Mucosa of rectum (tissue), 2 donors: ENCODE measurements around the gene SLC31A1.

Experiments
- H3K27ac ChIP-seq, 2 donors: one replicate each; pipeline ENCODE4 v1.7.0; 2013; ENCODE audit warnings: inconsistent platforms in 2 of 2, low read depth in 2 of 2, low read length in 2 of 2
- H3K27me3 ChIP-seq, 2 donors: one replicate each; pipeline ENCODE4 v1.7.0; 2013; ENCODE audit warnings: low read length in 2 of 2; ENCODE audit not compliant: control insufficient read depth in 2 of 2, insufficient read depth in 2 of 2
- H3K36me3 ChIP-seq, 2 donors: one replicate each; pipeline ENCODE4 v1.7.0; 2013; ENCODE audit warnings: low read length in 2 of 2; ENCODE audit not compliant: control insufficient read depth in 2 of 2, insufficient read depth in 2 of 2
- H3K4me1 ChIP-seq, 2 donors: one replicate each; pipeline ENCODE4 v1.7.0; 2013; ENCODE audit warnings: low read length in 2 of 2, mild to moderate bottlenecking in 1 of 2; ENCODE audit not compliant: control insufficient read depth in 2 of 2, insufficient read depth in 2 of 2
- H3K4me3 ChIP-seq, 2 donors: one replicate each; pipeline ENCODE4 v1.7.0; 2013; ENCODE audit warnings: low read length in 2 of 2
- H3K9ac ChIP-seq, 2 donors: one replicate each; pipeline ENCODE4 v1.7.0; 2013; ENCODE audit warnings: low read length in 2 of 2, low read depth in 1 of 2, mild to moderate bottlenecking in 1 of 2
- H3K9me3 ChIP-seq, 2 donors: one replicate each; pipeline ENCODE4 v1.7.0; 2013; ENCODE audit warnings: low read length in 2 of 2; ENCODE audit not compliant: control insufficient read depth in 2 of 2
- donor health status: healthy.
- donor health status: Normal muscosa, but diverticular disease.

SLC31A1 gene

DNA sequence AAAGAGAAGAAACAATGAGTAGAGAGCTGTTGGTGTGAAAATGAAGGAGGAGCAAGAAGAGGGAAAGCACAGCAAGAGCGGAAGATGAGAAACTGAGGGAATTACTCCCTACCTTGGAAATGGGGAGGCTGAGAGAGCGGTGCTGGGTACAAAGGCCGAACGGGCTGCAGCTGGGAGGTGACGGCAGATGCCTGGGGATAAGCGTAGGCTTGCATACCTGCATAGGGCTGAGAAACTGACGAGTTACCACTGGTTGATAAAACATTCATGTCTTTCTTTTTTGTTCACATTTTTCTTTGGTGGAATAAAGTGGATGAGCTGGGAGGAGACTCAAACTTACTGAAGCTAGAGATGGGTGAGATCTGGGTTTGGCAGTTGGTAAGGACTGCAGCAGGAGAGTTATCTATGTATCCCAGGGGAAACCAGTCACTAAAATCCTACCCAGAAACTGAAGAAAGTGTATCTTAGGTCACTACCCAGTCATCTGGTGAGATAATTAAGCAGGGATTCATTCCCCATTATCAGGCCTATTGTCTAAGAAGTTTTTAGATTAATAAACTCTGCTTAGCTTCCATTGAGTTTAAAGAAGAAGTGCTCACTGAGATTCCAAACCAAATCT, 35.1 kb upstream of the SLC31A1 start:
- H3K27ac ChIP-seq: no peak overlapping the region
- no peaks in the 10 kb centered on the region for H3K27me3 ChIP-seq
- H3K9me3 ChIP-seq: no peaks in the 10 kb centered on the region
- no peak overlapping the region for H3K9ac ChIP-seq
- peaks cover 71 to 84% of the 10 kb centered on the region in 2 donors for H3K36me3 ChIP-seq
- H3K4me3 ChIP-seq: no peak overlapping the region
- H3K4me1 ChIP-seq: no peaks in the 10 kb centered on the region

DNA sequence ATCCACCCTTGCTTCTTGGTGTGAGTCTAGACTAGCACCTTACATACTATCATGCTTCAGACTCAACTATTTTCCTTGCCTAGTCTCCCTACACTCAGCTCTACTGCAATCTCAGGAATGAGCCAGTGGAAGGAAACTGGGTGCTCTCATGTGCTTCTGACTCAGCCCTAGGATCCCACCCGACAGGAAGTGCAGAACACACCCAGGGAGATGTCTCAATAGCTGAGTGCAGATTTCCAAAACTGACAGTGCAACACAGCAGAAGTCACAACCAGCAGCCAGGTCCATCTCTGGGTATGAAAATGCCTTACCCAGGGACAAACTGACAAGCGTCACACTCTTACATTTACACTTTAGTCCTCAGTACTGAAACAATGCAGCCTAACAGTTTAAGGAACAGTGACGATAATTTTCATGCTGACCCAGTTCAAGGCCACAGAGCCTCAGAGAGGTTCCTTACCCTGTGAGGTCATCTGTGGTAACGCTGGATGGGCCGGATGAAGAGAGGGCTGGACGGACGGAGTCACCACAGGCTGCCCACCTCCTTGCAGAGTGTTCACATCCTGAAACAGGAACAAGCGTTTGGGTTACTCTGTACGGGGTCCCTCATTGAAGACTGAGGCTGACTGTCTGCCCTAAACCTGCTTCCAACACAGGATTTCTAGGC, 33.3 kb upstream of the SLC31A1 start:
- peak overlapping the region in 1 of 2 donors; percentile 28 for H3K27ac ChIP-seq
- H3K27me3 ChIP-seq: no peaks in the 10 kb centered on the region
- no peaks in the 10 kb centered on the region for H3K9me3 ChIP-seq
- H3K4me1 ChIP-seq: no peaks in the 10 kb centered on the region
- no peak overlapping the region for H3K9ac ChIP-seq
- peaks cover 57 to 78% of the 10 kb centered on the region in 2 donors for H3K36me3 ChIP-seq
- no peak overlapping the region for H3K4me3 ChIP-seq

DNA sequence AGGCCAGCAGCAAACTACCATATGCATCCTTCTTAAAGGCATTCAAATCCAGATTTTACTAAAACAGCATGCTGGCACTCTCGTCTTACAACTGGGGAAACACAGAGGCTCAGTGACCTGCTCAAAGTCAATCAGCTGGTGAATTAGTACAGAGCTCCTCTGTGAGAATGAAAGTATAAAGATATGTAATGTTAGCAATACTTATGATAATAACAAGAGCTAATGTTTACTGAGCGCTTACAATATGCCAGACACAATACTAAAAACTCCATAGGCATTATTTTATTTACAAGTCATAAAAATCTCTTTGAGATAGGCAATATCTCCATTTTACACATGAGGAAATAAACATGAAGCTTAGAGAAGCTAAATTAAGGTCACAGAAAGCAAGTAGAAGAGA, 28.9 kb upstream of the SLC31A1 start:
- H3K4me1 ChIP-seq: no peaks in the 10 kb centered on the region

DNA sequence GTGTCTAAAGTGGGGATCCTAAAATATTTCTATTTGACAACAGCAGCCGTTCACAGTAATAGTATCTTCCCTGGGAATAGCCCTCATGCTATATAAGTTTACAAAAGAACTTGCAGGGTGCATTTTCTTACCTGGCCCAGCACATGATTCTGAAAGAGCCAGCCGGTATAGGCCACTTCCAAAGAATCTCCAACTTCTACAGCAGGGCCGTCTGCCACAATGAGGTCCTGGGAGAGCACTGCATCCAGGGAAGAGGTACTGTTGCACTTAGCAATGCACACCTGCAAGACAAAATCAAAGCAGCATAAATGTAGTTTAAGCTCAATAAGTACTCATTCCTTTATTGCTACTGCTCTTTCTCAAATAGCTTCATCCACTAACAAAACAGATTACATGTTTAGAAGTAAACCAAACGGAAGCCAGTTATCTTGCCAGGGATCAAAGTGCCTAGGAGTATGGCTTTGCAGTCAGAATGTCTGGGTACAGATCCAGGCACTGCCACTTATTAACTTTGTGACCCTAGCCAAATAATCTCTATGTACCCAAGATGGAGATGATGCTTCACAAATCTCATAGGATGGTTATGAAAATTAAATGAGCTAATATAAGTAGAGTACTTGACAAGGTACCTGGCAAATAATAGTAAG, 21.5 kb upstream of the SLC31A1 start:
- H3K9ac ChIP-seq: no peak overlapping the region
- H3K4me3 ChIP-seq: no peak overlapping the region
- H3K9me3 ChIP-seq: no peaks in the 10 kb centered on the region
- no peaks in the 10 kb centered on the region for H3K27me3 ChIP-seq
- peaks cover 37 to 49% of the 10 kb centered on the region in 2 donors for H3K36me3 ChIP-seq
- H3K4me1 ChIP-seq: no peaks in the 10 kb centered on the region
- H3K27ac ChIP-seq: no peak overlapping the region

More for the DNA sequence above, 28.9 kb upstream of the SLC31A1 start:
- no peaks in the 10 kb centered on the region for H3K27me3 ChIP-seq
- peaks cover 33 to 50% of the 10 kb centered on the region in 2 donors for H3K36me3 ChIP-seq
- H3K9ac ChIP-seq: no peak overlapping the region
- H3K4me3 ChIP-seq: no peak overlapping the region
- no peaks in the 10 kb centered on the region for H3K9me3 ChIP-seq
- no peak overlapping the region for H3K27ac ChIP-seq

DNA sequence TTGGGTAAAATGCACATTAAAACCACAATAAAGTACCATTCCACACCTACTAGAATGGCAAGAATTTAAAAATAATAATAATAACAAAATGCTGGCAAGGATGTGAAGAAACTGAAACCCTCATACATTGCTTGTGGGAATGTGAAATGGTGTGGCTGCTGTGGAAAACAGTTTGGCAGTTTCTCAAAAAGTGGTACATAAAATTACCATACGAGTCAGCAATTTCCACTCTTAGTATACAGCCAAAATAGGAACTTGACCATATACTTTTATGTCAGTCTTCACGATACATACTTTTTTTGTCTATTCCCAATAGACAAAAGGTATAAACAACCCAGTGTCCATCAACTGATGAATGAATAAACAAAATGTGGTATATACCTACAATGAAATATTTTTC, 15.9 kb upstream of the SLC31A1 start:
- Histone ChIP-seq H3K27ac (no peak overlapping the region), H3K4me3 (no peak overlapping the region), H3K9me3 (no peaks in the 10 kb centered on the region), H3K9ac (no peak overlapping the region), H3K27me3 (no peaks in the 10 kb centered on the region), H3K4me1 (no peaks in the 10 kb centered on the region), H3K36me3 (peaks cover 31 to 48% of the 10 kb centered on the region in 2 donors)

DNA sequence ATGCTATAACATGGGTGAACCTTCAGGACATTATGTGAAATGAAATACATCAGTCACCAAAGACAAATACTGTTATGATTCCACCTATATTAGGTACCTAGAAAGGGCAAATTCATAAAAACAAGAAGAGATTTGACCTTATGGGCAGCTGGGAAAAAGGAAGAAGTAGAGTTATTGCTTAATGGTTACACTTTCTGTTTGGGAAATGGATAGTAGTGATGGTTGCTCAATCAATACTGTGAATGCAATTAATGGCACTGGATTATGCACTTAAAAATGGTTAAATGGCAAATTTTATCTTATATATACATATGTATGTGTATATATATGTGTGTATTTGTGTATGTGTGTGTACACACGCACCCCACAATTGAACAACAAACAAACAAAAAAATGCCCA, 15.5 kb upstream of the SLC31A1 start:
- no peaks in the 10 kb centered on the region for H3K4me1 ChIP-seq
- H3K9ac ChIP-seq: no peak overlapping the region
- no peak overlapping the region for H3K27ac ChIP-seq
- H3K9me3 ChIP-seq: no peaks in the 10 kb centered on the region
- H3K27me3 ChIP-seq: no peaks in the 10 kb centered on the region
- peaks cover 31 to 52% of the 10 kb centered on the region in 2 donors for H3K36me3 ChIP-seq
- H3K4me3 ChIP-seq: no peak overlapping the region

DNA sequence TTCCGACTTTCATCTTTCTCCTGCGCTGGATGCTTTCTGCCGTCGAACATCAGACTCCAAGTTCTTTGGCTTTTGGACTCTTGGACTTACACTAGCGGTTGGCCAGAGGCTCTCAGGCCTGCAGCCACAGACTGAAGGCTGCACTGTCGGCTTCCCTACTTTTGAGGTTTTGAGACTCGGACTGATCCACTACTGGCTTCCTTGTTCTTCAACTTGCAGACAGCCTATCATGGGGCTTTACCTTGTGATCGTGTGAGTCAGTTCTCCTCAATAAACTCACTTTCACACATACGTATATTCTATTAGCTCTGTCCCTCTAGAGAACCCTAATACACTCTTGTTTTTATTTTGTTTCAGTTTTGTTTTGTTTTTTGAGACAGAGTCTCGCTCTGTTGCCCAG, 10.5 kb upstream of the SLC31A1 start:
- no peaks in the 10 kb centered on the region for H3K9me3 ChIP-seq
- no peak overlapping the region for H3K9ac ChIP-seq
- H3K4me1 ChIP-seq: no peaks in the 10 kb centered on the region
- no peaks in the 10 kb centered on the region for H3K27me3 ChIP-seq
- no peak overlapping the region for H3K27ac ChIP-seq
- peaks cover 21 to 33% of the 10 kb centered on the region in 2 donors for H3K36me3 ChIP-seq
- H3K4me3 ChIP-seq: no peak overlapping the region

DNA sequence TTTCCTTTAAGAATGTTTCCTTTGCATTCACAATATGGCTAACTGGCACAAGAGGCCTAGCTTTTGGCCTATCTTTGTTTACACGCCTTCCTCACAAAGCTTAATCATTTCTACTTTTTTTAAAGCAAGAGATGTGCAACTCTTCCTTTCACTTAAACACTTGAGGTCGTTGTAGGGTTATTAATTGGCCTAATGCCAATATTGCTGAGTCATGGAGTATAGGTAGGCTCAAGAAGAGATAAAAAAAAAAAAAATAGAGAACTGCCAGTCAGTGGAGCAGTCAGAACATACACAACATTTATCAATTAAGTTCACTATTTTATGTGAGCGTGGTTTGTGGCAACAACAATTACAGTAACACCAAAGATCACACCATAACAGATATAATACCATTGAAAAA, 6.2 kb upstream of the SLC31A1 start:
- Histone ChIP-seq H3K4me1 (peaks cover 0 to 7% of the 10 kb centered on the region in 2 donors), H3K27ac (no peak overlapping the region), H3K27me3 (no peaks in the 10 kb centered on the region), H3K9me3 (no peaks in the 10 kb centered on the region), H3K9ac (no peak overlapping the region), H3K36me3 (peaks cover 0 to 12% of the 10 kb centered on the region in 2 donors), H3K4me3 (no peak overlapping the region)

DNA sequence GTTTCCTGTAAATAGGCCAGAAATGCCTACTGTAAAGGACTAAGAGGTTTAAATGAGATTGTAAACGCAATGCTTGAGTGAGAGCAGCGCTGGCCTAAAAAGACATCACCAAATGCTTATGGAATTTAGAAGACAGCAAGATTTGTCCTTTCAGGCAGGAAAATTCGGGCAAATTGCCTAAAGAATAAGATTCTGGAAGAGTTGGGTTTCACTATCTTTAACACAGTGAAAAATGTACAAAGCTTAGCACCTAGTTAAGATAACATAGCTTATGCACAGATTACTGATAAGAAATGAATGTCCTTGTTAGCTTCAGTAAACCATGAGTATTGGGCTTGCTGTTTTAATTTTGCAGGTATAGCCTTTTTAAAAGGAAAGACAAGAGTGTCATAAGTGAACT, 4.9 kb upstream of the SLC31A1 start:
- Histone ChIP-seq H3K36me3 (peaks cover 0 to 5% of the 10 kb centered on the region in 2 donors), H3K9me3 (no peaks in the 10 kb centered on the region), H3K4me3 (no peak overlapping the region), H3K27ac (no peak overlapping the region), H3K9ac (no peak overlapping the region), H3K4me1 (peaks cover 0 to 11% of the 10 kb centered on the region in 2 donors), H3K27me3 (no peaks in the 10 kb centered on the region)

DNA sequence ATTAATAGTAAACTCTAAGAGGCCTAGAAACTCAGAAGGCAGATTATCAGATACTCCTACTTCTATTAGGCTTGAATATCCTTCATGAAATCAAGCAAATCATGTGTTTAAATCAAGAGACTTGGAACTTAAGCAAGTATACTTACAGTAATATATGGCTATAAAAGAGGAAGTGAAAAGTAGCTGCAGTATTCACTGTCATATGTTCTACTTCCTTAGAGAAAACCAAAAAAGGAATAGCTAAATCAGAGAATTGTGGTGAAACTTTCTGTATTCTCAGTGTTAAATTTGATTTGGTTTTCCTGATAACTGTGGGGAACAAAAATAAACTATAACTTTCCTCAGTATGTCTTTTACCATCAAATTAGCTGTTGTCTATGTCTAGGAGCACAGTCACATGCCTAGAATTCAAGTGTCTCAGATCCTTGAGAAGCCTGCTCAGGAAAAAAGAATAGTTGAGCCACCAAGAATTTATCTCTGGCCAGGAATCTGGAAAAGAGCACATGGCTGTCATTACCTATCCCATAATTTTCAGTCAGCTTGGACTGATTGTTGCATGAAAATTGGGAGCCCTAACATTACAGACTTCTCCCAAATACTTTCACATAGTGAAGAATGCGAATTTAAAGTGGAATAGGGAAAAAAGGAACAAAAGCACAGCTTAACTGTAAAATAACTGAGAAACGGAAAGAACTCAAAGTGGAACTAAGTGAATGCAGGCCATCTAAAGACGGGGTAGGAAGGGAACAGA, 2.0 kb upstream of the SLC31A1 start:
- H3K4me1 ChIP-seq: peaks cover 4 to 21% of the 10 kb centered on the region in 2 donors
- no peaks in the 10 kb centered on the region for H3K36me3 ChIP-seq
- no peaks in the 10 kb centered on the region for H3K9me3 ChIP-seq
- no peaks in the 10 kb centered on the region for H3K27me3 ChIP-seq
- no peak overlapping the region for H3K9ac ChIP-seq
- peak overlapping the region; percentile 26 to 31 for H3K27ac ChIP-seq
- peak overlapping the region in 1 of 2 donors; percentile 96 for H3K4me3 ChIP-seq
